ENCODE results near the gene GIT2. TPM values are rescaled to one million over a fixed set of nuclear protein-coding genes. Genes with fewer than 3 reads are reported as not detected.
"Not testable (repeated sequence)": the region's sequence is repeated elsewhere in the genome, so short reads cannot be mapped to it uniquely, and the experiment has no call there.

Gene GIT2
- total RNA-seq, 2 experiments from 2014 or later = 107 to 112 TPM

DNA sequence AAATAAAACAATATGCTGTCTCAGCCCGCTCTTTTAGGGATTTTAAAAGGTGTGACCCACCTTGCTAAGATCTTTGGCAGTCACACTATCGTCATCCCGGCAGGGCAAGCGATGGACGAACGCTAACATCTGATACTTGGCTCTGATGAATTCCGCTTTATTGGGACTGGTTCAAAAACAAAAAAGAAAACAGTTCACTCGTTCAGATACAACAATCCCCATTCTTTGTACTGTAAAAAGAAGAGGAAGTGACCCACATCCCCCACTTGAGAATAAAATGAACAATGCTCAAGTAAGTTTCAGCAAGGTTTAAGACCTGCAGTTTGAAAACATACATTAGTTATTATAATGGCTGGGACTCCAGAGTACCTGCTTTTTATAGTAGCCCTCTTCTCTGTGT, 7.3 kb downstream of the GIT2 start:
- Mint-ChIP-seq H3K27ac (peak overlapping the region; percentile 49), H3K27me3 (no peaks in the 10 kb centered on the region), H3K9me3 (no peaks in the 10 kb centered on the region), H3K4me3 (no peak overlapping the region), H3K36me3 (ENCODE audit: low read depth) (peaks cover 65% of the 10 kb centered on the region), H3K4me1 (peaks cover 56% of the 10 kb centered on the region)
- POLR2A ChIA-PET = no interaction called here
- DNase-seq = no peak
- CTCF ChIA-PET = no interaction called here

DNA sequence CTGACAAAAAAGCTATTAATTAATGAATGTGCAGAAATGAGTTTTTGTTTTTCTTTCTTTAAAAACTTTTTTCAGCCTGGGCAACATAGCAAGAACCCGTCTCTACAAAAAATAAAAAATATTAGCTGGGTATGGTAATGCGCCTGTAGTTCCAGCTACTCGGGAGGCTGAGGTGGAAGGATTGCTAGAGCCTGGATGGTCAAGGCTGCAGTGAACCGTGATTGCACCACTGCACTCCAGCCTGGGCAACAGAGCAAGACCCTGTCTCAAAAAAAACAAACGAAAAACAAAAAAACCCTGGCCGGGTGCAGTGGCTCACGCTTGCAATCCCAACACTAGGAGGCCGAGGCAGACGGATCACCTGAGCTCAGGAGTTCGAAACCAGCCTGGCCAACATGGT, 7.9 kb downstream of the GIT2 start:
- Mint-ChIP-seq H3K9me3 (no peaks in the 10 kb centered on the region), H3K27ac (peak overlapping the region; percentile 75), H3K4me1 (peaks cover 56% of the 10 kb centered on the region), H3K27me3 (no peaks in the 10 kb centered on the region), H3K4me3 (no peak overlapping the region), H3K36me3 (ENCODE audit: low read depth) (peaks cover 65% of the 10 kb centered on the region)
- POLR2A ChIA-PET = interaction anchor here (0.6 to 2.3 kb wide), 2 partner anchors 11 to 15 kb away, joined by 3 to 11 read pairs; partner anchors contain the start of gene ANKRD13A
- no peak for DNase-seq
- CTCF ChIA-PET = no interaction called here

DNA sequence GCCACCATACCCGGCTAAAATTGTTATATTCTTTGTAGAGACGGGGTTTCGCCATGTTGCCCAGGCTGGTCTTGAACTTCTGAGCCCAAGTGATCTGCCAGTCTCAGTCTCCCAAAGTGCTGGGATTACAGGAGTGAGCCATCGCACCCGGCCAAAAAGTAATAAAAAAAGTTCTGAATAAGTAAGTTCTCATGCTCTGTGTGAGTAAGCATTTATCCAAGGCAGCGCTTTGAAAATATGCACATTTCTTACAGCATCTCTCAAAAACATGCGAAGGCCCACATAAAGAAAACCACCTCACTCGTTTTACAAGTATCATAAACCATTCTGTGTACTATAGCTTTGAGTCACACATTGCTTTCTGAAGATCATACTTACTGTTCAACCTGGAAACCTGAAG, 8.6 kb downstream of the GIT2 start:
- POLR2A ChIA-PET = interaction anchor here (2.3 kb wide), 1 partner anchor 11 kb away, joined by 11 read pairs; the partner anchor contains the start of gene ANKRD13A
- H3K27me3 Mint-ChIP-seq = no peaks in the 10 kb centered on the region
- no peaks in the 10 kb centered on the region for H3K9me3 Mint-ChIP-seq
- peaks cover 64% of the 10 kb centered on the region for H3K36me3 Mint-ChIP-seq (ENCODE audit: low read depth)
- peak overlapping the region; percentile 75 for H3K27ac Mint-ChIP-seq
- CTCF ChIA-PET = no interaction called here
- peaks cover 53% of the 10 kb centered on the region for H3K4me1 Mint-ChIP-seq
- H3K4me3 Mint-ChIP-seq = no peak overlapping the region
- no peak for DNase-seq

- POLR2A ChIA-PET = interaction anchor here (2.3 kb wide), 1 partner anchor 13 kb away, joined by 11 read pairs; the partner anchor contains the start of gene ANKRD13A
- CTCF ChIA-PET, H3K4me3 Mint-ChIP-seq, H3K27me3 Mint-ChIP-seq, H3K9me3 Mint-ChIP-seq, DNase-seq, H3K27ac Mint-ChIP-seq: not testable (repeated sequence)
- Mint-ChIP-seq H3K36me3 (ENCODE audit: low read depth) (peaks cover 64% of the 10 kb centered on the region), H3K4me1 (peaks cover 53% of the 10 kb centered on the region)
These were observed 9.9 kb downstream of the GIT2 start for GRCh38 chr12:109986236-109986635.

GRCh38 chr12:109983432-109984142, 12.6 kb downstream of the GIT2 start:
- Mint-ChIP-seq H3K36me3 (ENCODE audit: low read depth) (peaks cover 66% of the 10 kb centered on the region), H3K4me1 (peaks cover 58% of the 10 kb centered on the region), H3K27me3 (no peaks in the 10 kb centered on the region), H3K9me3 (no peaks in the 10 kb centered on the region), H3K4me3 (no peak overlapping the region), H3K27ac (no peak overlapping the region)
- ChIA-PET CTCF (interaction anchor here (0.6 kb wide), 1 partner anchor 16 kb away, joined by 3 read pairs; no protein-coding TSS in a partner anchor), POLR2A (interaction anchor here (0.7 to 1.9 kb wide), 3 partner anchors 11 to 19 kb away, joined by 3 to 8 read pairs (median 7); partner anchors contain the start of gene ANKRD13A)
- no peak for DNase-seq

DNA sequence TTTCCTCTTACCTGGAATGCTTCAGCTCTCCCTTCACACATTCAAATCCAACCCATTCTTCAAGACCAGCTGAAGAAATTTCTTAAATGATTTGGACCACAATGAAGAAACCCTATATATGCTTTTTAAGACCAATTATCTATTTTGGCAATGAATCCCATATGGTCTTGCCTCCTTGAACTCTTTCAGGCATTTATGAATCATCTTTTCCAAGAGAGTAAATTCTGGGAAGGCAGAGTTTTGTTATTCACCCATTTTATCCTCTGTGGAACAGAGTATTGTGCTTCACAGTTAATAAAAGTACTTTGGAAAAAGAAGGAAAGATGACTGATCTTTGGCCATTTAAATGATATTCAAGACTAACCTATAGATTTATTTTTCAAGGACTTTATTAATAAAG, 14.0 kb downstream of the GIT2 start:
- H3K9me3 Mint-ChIP-seq = no peaks in the 10 kb centered on the region
- no peak overlapping the region for H3K4me3 Mint-ChIP-seq
- peaks cover 56% of the 10 kb centered on the region for H3K4me1 Mint-ChIP-seq

DNA sequence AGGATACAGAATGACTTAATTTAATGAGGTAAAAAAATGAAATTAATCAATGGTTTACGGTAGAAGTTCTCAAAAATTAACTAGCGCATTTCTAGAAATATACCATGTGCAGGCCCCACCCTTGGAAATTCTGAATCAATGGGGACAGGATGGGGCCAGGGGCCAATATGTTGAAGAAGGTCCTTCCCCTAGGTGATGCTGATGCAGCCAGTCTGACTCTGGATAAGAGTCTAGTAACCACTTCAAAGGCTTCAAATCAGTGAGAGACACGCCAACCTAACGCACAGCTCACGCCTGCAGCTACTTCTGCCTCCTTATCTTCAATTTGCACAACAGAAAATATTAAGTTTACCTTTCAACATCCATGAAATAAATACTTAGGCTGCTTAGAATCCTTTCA, 14.9 kb downstream of the GIT2 start:
- ChIA-PET POLR2A (interaction anchor here (2.2 to 3.5 kb wide), 3 partner anchors 13 to 18 kb away, joined by 11 to 20 read pairs (median 12); partner anchors contain the start of gene ANKRD13A), CTCF (interaction anchor here (1.3 kb wide), 1 partner anchor 8 kb away, joined by 3 read pairs; no protein-coding TSS in a partner anchor)
- peaks cover 74% of the 10 kb centered on the region for H3K36me3 Mint-ChIP-seq (ENCODE audit: low read depth)
- peak overlapping the region; percentile 33 for H3K27ac Mint-ChIP-seq
- no peak overlapping the region for H3K4me3 Mint-ChIP-seq
- no peaks in the 10 kb centered on the region for H3K9me3 Mint-ChIP-seq
- peaks cover 56% of the 10 kb centered on the region for H3K4me1 Mint-ChIP-seq
- peak; percentile 46 for DNase-seq
- no peaks in the 10 kb centered on the region for H3K27me3 Mint-ChIP-seq

More for the DNA sequence above, 14.0 kb downstream of the GIT2 start:
- ChIA-PET POLR2A (interaction anchor here (2.2 to 3.5 kb wide), 3 partner anchors 12 to 17 kb away, joined by 11 to 20 read pairs (median 12); partner anchors contain the start of gene ANKRD13A), CTCF (interaction anchor here (1.3 kb wide), 1 partner anchor 9 kb away, joined by 3 read pairs; no protein-coding TSS in a partner anchor)
- DNase-seq = no peak
- no peaks in the 10 kb centered on the region for H3K27me3 Mint-ChIP-seq
- H3K27ac Mint-ChIP-seq = peak overlapping the region; percentile 4
- peaks cover 67% of the 10 kb centered on the region for H3K36me3 Mint-ChIP-seq (ENCODE audit: low read depth)

DNA sequence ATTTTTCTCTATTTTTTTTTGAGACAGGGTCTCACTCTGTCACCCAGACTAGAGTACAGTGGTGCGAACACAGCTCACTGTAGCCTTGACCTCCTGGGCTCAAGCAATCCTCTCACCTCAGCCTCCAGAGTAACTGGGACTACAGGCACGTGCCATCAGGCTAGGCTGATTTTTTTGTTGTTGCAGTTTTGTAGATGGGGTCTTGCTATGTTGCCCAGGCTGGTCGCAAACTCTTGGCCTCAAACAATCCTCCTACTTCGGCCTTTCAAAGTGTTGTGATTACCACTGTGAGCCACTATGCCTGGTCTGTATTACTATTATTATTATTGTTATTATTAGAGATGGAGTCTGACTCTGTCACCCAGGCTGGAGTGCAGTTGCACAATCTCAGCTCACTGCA, 23.3 kb downstream of the GIT2 start:
- no peaks in the 10 kb centered on the region for H3K9me3 Mint-ChIP-seq
- H3K4me1 Mint-ChIP-seq = peaks cover 30% of the 10 kb centered on the region
- H3K36me3 Mint-ChIP-seq (ENCODE audit: low read depth) = peaks cover 72% of the 10 kb centered on the region
- ChIA-PET CTCF (interaction anchor here (1.2 kb wide), 1 partner anchor 9 kb away, joined by 3 read pairs; no protein-coding TSS in a partner anchor), POLR2A (interaction anchor here (0.7 to 1.6 kb wide), 6 partner anchors 15 to 105 kb away, joined by 3 to 4 read pairs (median 3); partner anchors contain the start of gene ANKRD13A)
- no peak for DNase-seq
- H3K27ac Mint-ChIP-seq = peak overlapping the region; percentile 82
- H3K4me3 Mint-ChIP-seq = no peak overlapping the region
- H3K27me3 Mint-ChIP-seq = no peaks in the 10 kb centered on the region

DNA sequence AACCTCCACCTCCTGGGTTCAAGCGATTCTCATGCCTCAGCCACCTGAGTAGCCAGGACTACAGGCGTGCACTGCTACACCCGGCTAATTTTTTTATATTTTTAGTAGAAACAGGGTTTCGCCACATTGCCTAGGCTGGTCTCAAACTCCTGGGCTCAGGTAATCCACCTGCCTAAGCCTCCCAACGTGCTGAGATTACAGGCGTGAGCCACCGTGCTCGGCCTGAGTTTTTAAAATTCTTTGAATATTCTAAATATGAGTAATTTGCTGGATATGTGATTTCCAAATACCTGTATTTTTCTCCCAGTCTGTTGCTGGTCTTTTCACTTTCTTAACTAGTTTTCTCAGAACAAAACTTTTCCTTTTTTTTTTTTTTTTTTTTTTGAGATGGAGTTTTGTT, 27.4 kb downstream of the GIT2 start:
- peaks cover 69% of the 10 kb centered on the region for H3K36me3 Mint-ChIP-seq (ENCODE audit: low read depth)
- peaks cover 40% of the 10 kb centered on the region for H3K4me1 Mint-ChIP-seq
- ChIA-PET POLR2A (no interaction called here), CTCF (no interaction called here)
- no peaks in the 10 kb centered on the region for H3K27me3 Mint-ChIP-seq
- H3K27ac Mint-ChIP-seq = peak overlapping the region; percentile 47
- H3K4me3 Mint-ChIP-seq = no peak overlapping the region
- no peak for DNase-seq
- no peaks in the 10 kb centered on the region for H3K9me3 Mint-ChIP-seq

- CTCF ChIA-PET = interaction anchor here (0.8 to 1.5 kb wide), 2 partner anchors 15 to 114 kb away, joined by 3 read pairs; no protein-coding TSS in a partner anchor
- no peaks in the 10 kb centered on the region for H3K27me3 Mint-ChIP-seq
- POLR2A ChIA-PET = interaction anchor here (0.8 to 1.9 kb wide), 12 partner anchors 13 to 313 kb away, joined by 3 to 16 read pairs (median 4); partner anchors contain the start of gene ANKRD13A
- H3K9me3 Mint-ChIP-seq = no peaks in the 10 kb centered on the region
- DNase-seq = no peak
- H3K36me3 Mint-ChIP-seq (ENCODE audit: low read depth) = peaks cover 71% of the 10 kb centered on the region
- peak overlapping the region; percentile 61 for H3K4me3 Mint-ChIP-seq
- peaks cover 41% of the 10 kb centered on the region for H3K4me1 Mint-ChIP-seq
- peak overlapping the region; percentile 85 for H3K27ac Mint-ChIP-seq
These were observed 28.1 kb downstream of the GIT2 start for GRCh38 chr12:109968032-109968420.

DNA sequence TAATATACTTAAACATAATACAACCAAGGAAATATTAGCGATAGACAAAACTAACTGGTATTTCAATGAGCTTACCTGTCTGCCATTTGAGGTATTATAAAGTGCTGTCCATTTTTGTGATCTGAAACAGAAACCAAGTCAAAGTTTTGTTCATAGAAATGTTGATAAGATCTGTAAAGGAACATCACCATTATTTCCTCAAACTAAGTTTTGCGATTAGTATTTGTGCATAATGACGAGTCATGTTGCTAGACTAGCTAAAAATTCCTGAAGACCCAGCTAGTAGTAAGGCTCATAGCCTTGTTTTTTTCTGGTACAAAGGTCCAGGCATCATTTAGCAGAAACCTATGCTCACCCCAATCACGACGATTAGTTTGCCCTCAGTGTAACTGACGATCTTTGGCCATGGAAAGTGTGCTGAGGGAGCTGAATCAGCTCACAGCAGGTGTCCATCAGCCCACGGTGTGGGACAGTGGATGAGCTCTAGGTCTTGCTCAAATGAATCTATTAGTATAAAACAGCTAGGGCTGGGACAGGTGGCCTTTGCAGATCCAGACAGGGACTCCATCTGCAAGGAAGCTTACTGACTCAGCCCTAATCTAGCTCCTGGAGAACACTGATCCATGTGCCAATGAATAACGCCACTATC, 28.7 kb downstream of the GIT2 start:
- Mint-ChIP-seq H3K9me3 (no peaks in the 10 kb centered on the region), H3K27me3 (no peaks in the 10 kb centered on the region), H3K27ac (peak overlapping the region; percentile 85), H3K4me3 (peak overlapping the region; percentile 61), H3K4me1 (peaks cover 45% of the 10 kb centered on the region), H3K36me3 (ENCODE audit: low read depth) (peaks cover 72% of the 10 kb centered on the region)
- DNase-seq = peak; percentile 31
- CTCF ChIA-PET = interaction anchor here (0.8 to 1.5 kb wide), 5 partner anchors 15 to 114 kb away, joined by 3 to 5 read pairs (median 3); no protein-coding TSS in a partner anchor
- POLR2A ChIA-PET = interaction anchor here (0.8 to 1.9 kb wide), 15 partner anchors 13 to 313 kb away, joined by 3 to 16 read pairs (median 4); partner anchors contain the start of genes ANKRD13A and TCHP

- ChIA-PET POLR2A (interaction anchor here (1.2 to 1.9 kb wide), 3 partner anchors 28 to 46 kb away, joined by 4 to 16 read pairs (median 13); partner anchors contain the start of gene ANKRD13A), CTCF (interaction anchor here (1.3 kb wide), 1 partner anchor 27 kb away, joined by 4 read pairs; no protein-coding TSS in a partner anchor)
- Mint-ChIP-seq H3K27me3 (no peaks in the 10 kb centered on the region), H3K4me3 (no peak overlapping the region), H3K36me3 (ENCODE audit: low read depth) (peaks cover 71% of the 10 kb centered on the region), H3K27ac (peak overlapping the region; percentile 47), H3K9me3 (no peaks in the 10 kb centered on the region), H3K4me1 (peaks cover 47% of the 10 kb centered on the region)
- DNase-seq = no peak
These were observed 29.6 kb downstream of the GIT2 start for GRCh38 chr12:109966546-109966945.

Data from activated CD4-positive, alpha-beta memory T cell treated with anti-CD3 and anti-CD28 coated beads, Interleukin-2, amount 10 ng/mL, durations not matched to agents 7 days and 5 days (primary cell).